A549 (cell line): ENCODE measurements around the gene BMERB1. TPM values are rescaled to one million over a fixed set of nuclear protein-coding genes. Genes with fewer than 3 reads are reported as not detected.

Experiments used
- ATAC-seq, 2 experiments: fragments of 200-7000 bp in 1 of 2; fragments of >200 bp in 1 of 2; cut with Nextera tagmentation in 1 of 2; cut with Tn5 transposase in 1 of 2; 3 replicates each; pipeline versions ENCODE4 v1.8.0 to v1.9.1; 2018 to 2020; ENCODE audit warnings: mild to moderate bottlenecking in 1 of 2, moderate library complexity in 1 of 2
- CTCF ChIA-PET: fragments of 300-600 bp; sonication (Branson Sonifier 250); formaldehyde crosslinking; extraction: SDS; loops from one replicate; lab custom pipeline; 2021; ENCODE audit warnings: antibody characterized with exemption, inconsistent platforms; lab: Yijun Ruan, JAX
- POLR2A ChIA-PET: fragments of 350-600 bp; formaldehyde crosslinking; extraction: SDS; loops from one replicate; lab custom pipeline; 2021; ENCODE audit warnings: antibody characterized with exemption, inconsistent platforms; lab: Yijun Ruan, JAX
- DNase-seq, 2 experiments: peaks; one replicate each; pipeline versions ENCODE4 v3.0.0 to v3.0.0-alpha.2; 2011 to 2016; ENCODE audit warnings: low read depth in 1 of 2, low spot score in 1 of 2
- FAIRE-seq: peaks from 2 replicates; lab custom pipeline; 2011; peaks lifted over from hg19 to GRCh38; lab: Jason Lieb, UNC
- H3K27ac ChIP-seq, 2 experiments: fragments of >200 bp; sonication (Bioruptor Twin); formaldehyde crosslinking; 3 replicates each; pipeline ENCODE4 v1.5.1; 2016 to 2017
- H3K4me1 ChIP-seq: fragments of >200 bp; sonication (Bioruptor Twin); formaldehyde crosslinking; 3 replicates; pipeline ENCODE4 v1.6.1; 2016
- H3K4me2 ChIP-seq: fragments of >200 bp; sonication (Bioruptor Twin); formaldehyde crosslinking; 3 replicates; pipeline ENCODE4 v1.6.1; 2016
- H3K4me3 ChIP-seq: fragments of >200 bp; sonication (Bioruptor Twin); formaldehyde crosslinking; 3 replicates; pipeline ENCODE4 v1.5.1; 2016
- H3K9me3 ChIP-seq: fragments of >200 bp; sonication (Bioruptor Twin); formaldehyde crosslinking; 3 replicates; pipeline ENCODE4 v1.6.1; 2016
- BCL3 ChIP-seq: fragments of >200 bp; sonication (Bioruptor Twin); formaldehyde crosslinking; IDR thresholded peaks from 3 replicates; pipeline ENCODE4 v1.6.1; 2016
- CBX2 ChIP-seq: fragments of 200-600 bp; sonication (generic); IDR thresholded peaks from 2 replicates; pipeline ENCODE4 v1.6.1; 2016; ENCODE audit warnings: low read depth, mild to moderate bottlenecking, borderline replicate concordance
- CBX8 ChIP-seq: fragments of 200-600 bp; sonication (generic); IDR thresholded peaks from 2 replicates; pipeline ENCODE4 v1.6.1; 2016
- CHD2 ChIP-seq: fragments of 150-350 bp; IDR thresholded peaks from 2 replicates; pipeline ENCODE4 v1.6.1; 2014; ENCODE audit warnings: low read length; ENCODE audit not compliant: partially characterized antibody
- CHD4 ChIP-seq: fragments of 200-600 bp; sonication (generic); IDR thresholded peaks from 2 replicates; pipeline ENCODE4 v1.6.1; 2016; ENCODE audit warnings: antibody characterized with exemption, mild to moderate bottlenecking, borderline replicate concordance
- EHF ChIP-seq: fragments of 250-450 bp; sonication (Bioruptor Pico); IDR thresholded peaks from 2 replicates; pipeline ENCODE4 v1.5.0; 2020; ENCODE audit warnings: mild to moderate bottlenecking
- FOSL2 ChIP-seq, 2 experiments: fragments of 450-650 bp in 1 of 2; fragments of >200 bp in 1 of 2; sonication (Bioruptor Twin) in 1 of 2; formaldehyde crosslinking; IDR thresholded peaks; 2 replicates each; pipeline versions ENCODE4 v1.5.0 to v1.6.1; 2016 to 2020; ENCODE audit warnings: mild to moderate bottlenecking in 1 of 2, moderate library complexity in 1 of 2
- FOXS1 ChIP-seq: fragments of 250-450 bp; sonication (Bioruptor Pico); IDR thresholded peaks from 2 replicates; pipeline ENCODE4 v1.5.0; 2020; ENCODE audit warnings: mild to moderate bottlenecking, moderate library complexity
- GATA3 ChIP-seq: IDR thresholded peaks from 2 replicates; pipeline ENCODE4 v1.6.1; 2012; ENCODE audit warnings: borderline replicate concordance
- HDAC2 ChIP-seq: fragments of 200-600 bp; sonication (generic); IDR thresholded peaks from 2 replicates; pipeline ENCODE4 v1.6.1; 2016
- HOXB13 ChIP-seq: fragments of 250-450 bp; sonication (Bioruptor Pico); IDR thresholded peaks from 2 replicates; pipeline ENCODE4 v1.5.0; 2020; ENCODE audit warnings: low read depth, mild to moderate bottlenecking, moderate library complexity
- JUN ChIP-seq, 2 experiments: fragments of >200 bp; sonication (Bioruptor Twin); formaldehyde crosslinking; IDR thresholded peaks; 2 replicates in 1 of 2; 3 replicates in 1 of 2; pipeline ENCODE4 v1.6.1; 2016 to 2017
- JUNB ChIP-seq: fragments of >200 bp; sonication (Bioruptor Twin); formaldehyde crosslinking; IDR thresholded peaks from 2 replicates; pipeline ENCODE4 v1.6.1; 2016
- KDM1A ChIP-seq: fragments of 200-600 bp; sonication (generic); IDR thresholded peaks from 2 replicates; pipeline ENCODE4 v1.6.1; 2016; ENCODE audit warnings: low read depth, mild to moderate bottlenecking
- MAFK ChIP-seq: fragments of 450-650 bp; IDR thresholded peaks from 2 replicates; pipeline ENCODE4 v1.6.1; 2014; ENCODE audit not compliant: partially characterized antibody
- MAZ ChIP-seq: fragments of 150-350 bp; IDR thresholded peaks from 2 replicates; pipeline ENCODE4 v1.6.1; 2014; ENCODE audit warnings: antibody characterized with exemption, low read depth, low read length, borderline replicate concordance
- NFE2L2 ChIP-seq: fragments of 150-350 bp; conservative IDR thresholded peaks from 2 replicates; pipeline ENCODE4 v1.6.1; 2014; ENCODE audit warnings: low read length
- PHF8 ChIP-seq: fragments of 200-600 bp; sonication (generic); IDR thresholded peaks from 2 replicates; pipeline ENCODE4 v1.6.1; 2016; ENCODE audit warnings: low read depth, mild to moderate bottlenecking, antibody characterized with exemption, moderate library complexity, borderline replicate concordance
- POLR2A ChIP-seq: IDR thresholded peaks from 2 replicates; pipeline ENCODE4 v1.6.1; 2012; ENCODE audit warnings: mild to moderate bottlenecking, low read length
- POLR2AphosphoS2 ChIP-seq: conservative IDR thresholded peaks from 2 replicates; pipeline ENCODE4 v1.6.1; 2012; ENCODE audit warnings: low read length, improper control_type of control experiment, inconsistent platforms
- RAD21 ChIP-seq, 2 experiments: fragments of >200 bp in 1 of 2; sonication (Bioruptor Twin) in 1 of 2; formaldehyde crosslinking in 1 of 2; IDR thresholded peaks in 1 of 2; conservative IDR thresholded peaks in 1 of 2; 2 replicates in 1 of 2; 3 replicates in 1 of 2; pipeline ENCODE4 v1.6.1; 2012 to 2018; ENCODE audit warnings: inconsistent platforms in 1 of 2
- RARB ChIP-seq: fragments of 250-450 bp; sonication (Bioruptor Pico); IDR thresholded peaks from 2 replicates; pipeline ENCODE4 v1.8.0; 2021; ENCODE audit warnings: mild to moderate bottlenecking, moderate library complexity
- RCOR1 ChIP-seq: fragments of 150-350 bp; IDR thresholded peaks from 2 replicates; pipeline ENCODE4 v1.6.1; 2014; ENCODE audit warnings: antibody characterized with exemption, low read length, low read depth
- RFX5 ChIP-seq: fragments of 450-650 bp; IDR thresholded peaks from 2 replicates; pipeline ENCODE4 v1.7.1; 2014; ENCODE audit warnings: antibody characterized with exemption, mild to moderate bottlenecking, moderate library complexity
- TFCP2L1 ChIP-seq: fragments of 250-450 bp; sonication (Bioruptor Pico); IDR thresholded peaks from 2 replicates; pipeline ENCODE4 v1.5.0; 2021; ENCODE audit warnings: mild to moderate bottlenecking
- ZSCAN20 ChIP-seq: fragments of 250-450 bp; sonication (Bioruptor Pico); IDR thresholded peaks from 2 replicates; pipeline ENCODE4 v1.8.0; 2022; ENCODE audit warnings: mild to moderate bottlenecking, moderate library complexity
- WGBS: methylation state at CpG from one replicate; pipeline ENCODE4 v1.1.6; 2017; ENCODE audit errors: missing lambda C conversion rate; 5-methylcytosine and 5-hydroxymethylcytosine counted together
- polyA plus RNA-seq, 4 experiments: library from polyadenylated mRNA; depleted of rRNA in 3 of 4; stranded (reverse); fragments of >200 nt; fragmentation: RNase III in 1 of 4; extraction: RNeasy Plus Mini Kit Qiagen cat#74134 plus additional on column Dnase treatment in 1 of 4; gene quantifications; 2 replicates in 3 of 4; 3 replicates in 1 of 4; pipeline ENCODE4 v1.2.3, GENCODE V29; 2011 to 2017
- TF ChIP-seq, protein P1 (sequence below): fragments of 250-450 bp; sonication (Bioruptor Pico); IDR thresholded peaks from 2 replicates; pipeline ENCODE4 v1.5.0; 2020; ENCODE audit warnings: low read depth, mild to moderate bottlenecking, moderate library complexity
- TF ChIP-seq, protein P2 (sequence below): IDR thresholded peaks from 2 replicates; pipeline ENCODE4 v1.6.1; 2012
- TF ChIP-seq, protein P3 (sequence below): fragments of >200 bp; sonication (Bioruptor Twin); formaldehyde crosslinking; IDR thresholded peaks from 2 replicates; pipeline ENCODE4 v1.6.1; 2016

The BMERB1 gene
- polyA plus RNA-seq, 2 of the 4 experiments (the other 2 are of a cell fraction), result 44.7 to 48.9 TPM

DNA sequence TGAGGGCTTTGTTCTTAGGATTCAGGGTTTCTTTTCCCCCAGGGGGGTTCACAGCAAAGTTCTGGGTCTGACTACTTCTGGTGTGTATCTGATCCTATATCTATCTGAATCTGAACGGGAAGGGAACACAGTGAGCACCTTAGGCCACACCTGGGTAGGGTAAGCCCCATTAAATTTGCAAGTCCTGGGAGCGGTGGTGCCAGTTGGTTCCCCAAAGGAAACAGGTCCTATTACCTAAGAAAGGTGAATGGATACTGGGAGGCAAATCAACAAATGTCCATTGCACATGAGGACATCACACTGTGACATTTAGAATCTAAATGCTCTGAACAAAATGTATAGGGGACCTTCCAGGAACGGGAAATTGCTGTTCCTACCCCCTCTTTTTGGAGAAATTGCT is 54.6 kb downstream of the BMERB1 start (continued):
- TF ChIP-seq CHD4 (no peak), BCL3 (no peak), RARB (CRISPR knock-in tag) (no peak), TFCP2L1 (CRISPR knock-in tag) (no peak), HOXB13 (CRISPR knock-in tag) (no peak), JUNB (no peak)
- TF ChIP-seq, protein P1, sequence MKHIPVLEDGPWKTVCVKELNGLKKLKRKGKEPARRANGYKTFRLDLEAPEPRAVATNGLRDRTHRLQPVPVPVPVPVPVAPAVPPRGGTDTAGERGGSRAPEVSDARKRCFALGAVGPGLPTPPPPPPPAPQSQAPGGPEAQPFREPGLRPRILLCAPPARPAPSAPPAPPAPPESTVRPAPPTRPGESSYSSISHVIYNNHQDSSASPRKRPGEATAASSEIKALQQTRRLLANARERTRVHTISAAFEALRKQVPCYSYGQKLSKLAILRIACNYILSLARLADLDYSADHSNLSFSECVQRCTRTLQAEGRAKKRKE (CRISPR knock-in tag), result no peak

DNA sequence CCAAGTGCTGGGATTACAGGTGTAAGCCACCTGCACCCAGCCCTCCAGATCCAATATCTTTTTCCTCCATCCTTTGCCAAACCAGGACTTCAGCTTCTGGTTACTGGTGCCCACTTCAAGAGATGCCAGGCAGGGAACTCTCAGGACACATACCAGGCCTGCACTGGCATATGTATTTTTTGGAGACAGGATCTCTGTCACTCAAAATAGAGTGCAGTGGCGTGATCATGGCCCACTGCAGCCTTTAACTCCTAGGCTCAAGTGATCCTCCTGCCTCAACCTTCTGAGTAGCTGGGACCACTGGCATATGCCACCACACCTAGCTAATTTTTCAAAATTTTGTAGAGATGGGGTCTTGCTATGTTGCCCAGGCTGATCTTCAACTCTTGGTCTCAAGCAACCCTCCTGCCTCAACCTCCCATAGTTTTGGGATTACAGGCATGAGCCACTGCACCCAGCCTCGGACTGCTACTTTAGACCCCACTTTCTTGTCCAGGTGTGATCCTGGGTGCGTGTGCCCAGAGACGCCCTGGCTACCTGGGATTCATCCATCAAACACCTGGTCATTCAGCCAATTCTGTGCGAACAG is 55.8 kb downstream of the BMERB1 start:
- 89% methylated on average over 5 of the region's 5 CpGs for WGBS
- H3K4me1 ChIP-seq, result peaks cover 75% of the 10 kb centered on the region
- H3K9me3 ChIP-seq, result no peaks in the 10 kb centered on the region
- peak overlapping the region; percentile 89 for H3K27ac ChIP-seq
- peak in 1 of 2 experiments; percentile 17; a peak in 2 of 6 replicates for ATAC-seq
- no peak for FAIRE-seq
- ChIA-PET POLR2A (interaction anchor here (0.7 to 1.3 kb wide), 2 partner anchors 9 to 12 kb away, joined by 3 read pairs; no protein-coding TSS in a partner anchor), CTCF (interaction anchor here (1.1 to 2.4 kb wide), 4 partner anchors 12 to 64 kb away, joined by 3 to 5 read pairs (median 4); no protein-coding TSS in a partner anchor)
- no peak for TF ChIP-seq CHD2
- no peak for TF ChIP-seq NFE2L2
- peak; percentile 26; the same call in 1 of the 2 replicates for TF ChIP-seq KDM1A
- TF ChIP-seq CHD4, result no peak
- peak overlapping the region; percentile 96 for H3K4me2 ChIP-seq
- DNase-seq, result no peak
- H3K4me3 ChIP-seq, result no peak overlapping the region

GRCh38 chr16:15491411-15491810 is 57.0 kb downstream of the BMERB1 start:
- POLR2A ChIA-PET, result interaction anchor here (1.5 kb wide), 1 partner anchor 48 kb away, joined by 4 read pairs; no protein-coding TSS in a partner anchor
- ATAC-seq, result no peak
- FAIRE-seq, result no peak
- no peak for TF ChIP-seq POLR2A
- TF ChIP-seq RCOR1, result no peak
- no peak for TF ChIP-seq RAD21 (conservative IDR thresholded peaks at IDR 0.05 in 1 of 2, IDR thresholded peaks at IDR 0.05 in 1 of 2)
- no peak overlapping the region for H3K4me3 ChIP-seq
- no peak for DNase-seq
- H3K9me3 ChIP-seq, result no peaks in the 10 kb centered on the region
- peak overlapping the region; percentile 89 for H3K27ac ChIP-seq
- CTCF ChIA-PET, result interaction anchor here (1.0 to 2.4 kb wide), 3 partner anchors 9 to 64 kb away, joined by 3 to 7 read pairs (median 5); no protein-coding TSS in a partner anchor
- peak overlapping the region; percentile 20 for H3K4me2 ChIP-seq
- 82% methylated on average over 4 of the region's 4 CpGs for WGBS
- peaks cover 75% of the 10 kb centered on the region for H3K4me1 ChIP-seq

- Histone ChIP-seq H3K4me2 (peak overlapping the region; percentile 20; the same call in 1 of the 3 replicates), H3K4me1 (peaks cover 75% of the 10 kb centered on the region), H3K27ac (peak overlapping the region; percentile 89), H3K9me3 (no peaks in the 10 kb centered on the region), H3K4me3 (no peak overlapping the region)
- DNase-seq, result no peak
- no peak for FAIRE-seq
- WGBS, result 76% methylated on average over 8 of the region's 8 CpGs
- ChIA-PET CTCF (interaction anchor here (0.6 to 2.3 kb wide), 3 partner anchors 10 to 42 kb away, joined by 3 to 7 read pairs (median 3); no protein-coding TSS in a partner anchor), POLR2A (interaction anchor here (1.5 kb wide), 1 partner anchor 49 kb away, joined by 4 read pairs; no protein-coding TSS in a partner anchor)
- no peak for ATAC-seq
- TF ChIP-seq FOXS1 (CRISPR knock-in tag) (no peak), RFX5 (no peak), HDAC2 (no peak), HOXB13 (CRISPR knock-in tag) (no peak), CBX8 (no peak), ZSCAN20 (no peak), POLR2AphosphoS2 (no peak), FOSL2 (IDR thresholded peaks at IDR 0.05) (no peak), FOSL2 (CRISPR knock-in tag; IDR thresholded peaks at IDR 0.05) (no peak), PHF8 (no peak), CHD2 (no peak), GATA3 (no peak), CBX2 (no peak), JUN (IDR thresholded peaks at IDR 0.05) (no peak), MAFK (no peak), EHF (no peak), MAZ (no peak)
- TF ChIP-seq, protein P2, sequence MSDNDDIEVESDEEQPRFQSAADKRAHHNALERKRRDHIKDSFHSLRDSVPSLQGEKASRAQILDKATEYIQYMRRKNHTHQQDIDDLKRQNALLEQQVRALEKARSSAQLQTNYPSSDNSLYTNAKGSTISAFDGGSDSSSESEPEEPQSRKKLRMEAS, result no peak
- TF ChIP-seq, protein P3, sequence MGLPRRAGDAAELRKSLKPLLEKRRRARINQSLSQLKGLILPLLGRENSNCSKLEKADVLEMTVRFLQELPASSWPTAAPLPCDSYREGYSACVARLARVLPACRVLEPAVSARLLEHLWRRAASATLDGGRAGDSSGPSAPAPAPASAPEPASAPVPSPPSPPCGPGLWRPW, result no peak
- TF ChIP-seq, protein P1 (CRISPR knock-in tag), result no peak
Measured at GRCh38 chr16:15492091-15492740, 57.8 kb downstream of the BMERB1 start.
